IPS-20b (cell line): ENCODE results near the gene LDAH.
A peak's percentile ranks its signal among the peaks of the same experiment; 100 is the strongest.

ENCODE experiments used
- H3K27ac ChIP-seq: one replicate; pipeline ENCODE4 v1.5.1; 2013; ENCODE audit warnings: low read length
- H3K27me3 ChIP-seq: 2 replicates; pipeline ENCODE4 v1.6.1; 2013; ENCODE audit warnings: mild to moderate bottlenecking, low read length, inconsistent platforms; ENCODE audit not compliant: insufficient read depth
- H3K36me3 ChIP-seq: 2 replicates; pipeline ENCODE4 v1.6.1; 2013; ENCODE audit warnings: low read depth, mild to moderate bottlenecking, inconsistent platforms, low read length, moderate library complexity; ENCODE audit not compliant: insufficient read depth
- H3K4me1 ChIP-seq: 2 replicates; pipeline ENCODE4 v1.6.1; 2013; ENCODE audit warnings: mild to moderate bottlenecking, control low read depth, inconsistent platforms, low read length, moderate library complexity; ENCODE audit not compliant: insufficient read depth
- H3K4me3 ChIP-seq: 2 replicates; pipeline ENCODE4 v1.5.1; 2013; ENCODE audit warnings: mild to moderate bottlenecking, low read length, inconsistent platforms
- H3K9ac ChIP-seq: 2 replicates; pipeline ENCODE4 v1.6.1; 2013; ENCODE audit warnings: low read depth, mild to moderate bottlenecking, inconsistent platforms, low read length, moderate library complexity
- H3K9me3 ChIP-seq: 2 replicates; pipeline ENCODE4 v1.6.1; 2013; ENCODE audit warnings: mild to moderate bottlenecking, low read depth, low read length, inconsistent platforms; ENCODE audit not compliant: insufficient read depth

Gene LDAH

DNA sequence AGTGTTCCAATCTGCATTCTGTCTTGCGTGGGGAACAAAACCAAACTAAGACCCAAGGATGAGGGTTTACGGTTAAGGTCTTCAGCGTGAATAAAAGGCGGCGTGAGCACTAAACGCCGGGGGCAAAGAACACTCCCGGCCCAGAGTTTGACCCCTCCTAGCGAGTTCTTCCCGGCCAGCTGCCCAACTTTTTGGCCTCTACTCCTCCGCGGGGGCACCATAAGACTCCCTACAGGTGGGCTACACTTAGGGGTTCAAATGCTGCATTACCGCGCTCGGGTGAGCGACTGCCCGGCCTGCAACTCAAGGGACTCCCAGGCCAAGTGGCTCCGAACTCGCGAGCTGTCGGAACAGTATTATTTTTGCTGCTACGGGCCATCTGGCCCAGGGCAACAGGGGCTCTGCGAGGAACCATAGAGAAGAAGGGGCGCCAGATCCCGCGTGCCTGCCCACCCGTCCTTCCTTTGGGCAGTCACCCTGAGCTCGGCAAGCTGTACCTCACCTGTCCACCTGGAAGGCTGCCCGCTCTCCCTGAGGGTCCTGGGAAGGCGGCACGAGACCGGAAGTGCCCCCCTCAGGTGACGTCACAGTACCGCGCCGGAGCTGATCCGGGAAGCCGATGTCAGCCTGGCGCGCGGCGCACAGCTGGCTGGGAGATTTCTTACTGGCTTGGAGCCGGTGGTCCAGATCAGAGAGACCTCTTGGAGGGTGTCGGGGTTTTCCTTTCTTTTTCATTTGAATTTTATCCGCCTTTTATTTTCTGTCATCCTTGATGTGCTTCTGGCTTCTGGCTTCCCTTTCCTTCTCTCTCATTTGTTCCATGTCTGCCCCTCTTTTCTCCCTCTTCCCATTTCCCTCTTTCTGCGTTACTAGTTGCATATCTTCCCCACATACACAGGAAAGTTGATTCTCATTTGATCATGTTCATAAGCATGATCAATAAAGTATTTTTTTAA, at the start of gene LDAH:
Gene LDAH, minus strand, starts transcription at position 567 of the 956 bp plus-strand sequence. CDS start 21,638 bp downstream, outside the sequence.
- Histone ChIP-seq H3K4me3 (peak within 1 kb of the TSS; percentile 87), H3K9me3 (no peaks in the 10 kb centered on the region), H3K27me3 (peaks cover 4% of the 10 kb centered on the region; the same call in 1 of the 2 replicates), H3K4me1 (no peaks in the 10 kb centered on the region), H3K36me3 (no peaks in the 10 kb centered on the region), H3K9ac (peak within 1 kb of the TSS; percentile 87), H3K27ac (peak within 1 kb of the TSS; percentile 12)

DNA sequence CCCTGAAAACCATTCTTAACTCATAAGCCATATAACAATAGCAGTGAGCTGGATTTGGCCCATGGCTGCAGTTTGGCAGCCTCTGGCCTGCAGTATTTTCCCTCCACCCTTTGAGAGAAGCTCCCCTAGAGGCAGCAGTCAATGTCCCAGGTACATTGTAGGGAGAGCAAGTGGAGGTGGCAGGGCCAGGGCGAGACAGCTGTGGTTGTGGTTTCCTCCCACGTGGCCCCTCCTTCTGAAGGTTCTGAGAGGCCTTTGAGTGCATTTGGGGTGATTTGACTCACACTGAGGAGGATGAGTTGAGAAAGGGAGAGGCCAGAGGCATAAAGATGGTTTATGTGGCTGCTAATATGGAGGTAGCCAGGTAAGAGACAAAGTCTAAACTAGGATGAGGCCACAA, 45.5 kb upstream of the LDAH start:
- Histone ChIP-seq H3K9me3 (no peaks in the 10 kb centered on the region; the same call in none of the 2 replicates), H3K27me3 (no peaks in the 10 kb centered on the region), H3K36me3 (no peaks in the 10 kb centered on the region), H3K9ac (no peak overlapping the region), H3K4me3 (no peak overlapping the region), H3K4me1 (no peaks in the 10 kb centered on the region), H3K27ac (no peak overlapping the region)

DNA sequence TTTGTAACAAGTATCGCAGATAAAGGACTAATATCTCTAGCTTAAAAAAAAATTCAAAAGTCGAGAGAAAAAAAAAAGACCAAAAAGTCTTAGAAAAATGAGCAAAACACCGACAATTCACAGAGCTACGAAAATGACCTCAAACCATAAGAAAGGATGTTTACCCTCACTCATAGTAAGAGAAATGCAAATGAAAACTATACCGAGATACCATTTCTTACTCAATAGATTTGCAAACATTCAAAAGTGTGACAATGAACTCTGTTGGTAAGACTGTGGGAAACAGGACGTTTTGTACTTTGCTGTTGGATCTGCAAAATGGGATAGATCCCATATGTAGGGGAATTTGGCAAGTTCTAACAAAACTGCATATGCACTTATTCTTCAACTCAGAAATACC, 39.9 kb upstream of the LDAH start:
- Histone ChIP-seq H3K9ac (no peak overlapping the region), H3K4me1 (no peaks in the 10 kb centered on the region), H3K36me3 (no peaks in the 10 kb centered on the region), H3K9me3 (no peaks in the 10 kb centered on the region), H3K4me3 (no peak overlapping the region), H3K27me3 (0 out of 2 replicates have a peak, but pooled peaks cover 1% of the 10 kb centered on the region), H3K27ac (no peak overlapping the region)

DNA sequence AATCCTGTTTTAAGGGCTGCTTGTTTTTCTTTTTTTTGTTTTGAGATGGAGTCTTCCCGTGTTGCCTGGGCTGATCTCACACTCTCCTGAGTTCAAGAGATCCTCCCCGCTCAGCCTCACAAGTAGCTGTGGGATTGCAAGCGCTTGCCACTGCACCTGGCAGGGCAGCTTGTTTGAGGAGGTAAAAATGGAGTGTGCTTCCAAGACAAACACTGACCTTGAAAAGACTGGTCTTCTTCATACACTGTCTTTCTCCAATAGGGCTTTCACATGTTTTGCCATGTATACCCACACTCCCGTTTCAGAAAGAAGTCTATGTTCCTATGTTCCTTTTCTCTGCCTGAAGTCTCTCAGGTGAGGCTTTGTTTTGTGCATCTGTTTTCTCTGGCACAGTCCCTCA, 32.6 kb upstream of the LDAH start:
- no peak overlapping the region for H3K9ac ChIP-seq
- H3K4me1 ChIP-seq: no peaks in the 10 kb centered on the region
- no peak overlapping the region for H3K4me3 ChIP-seq
- no peaks in the 10 kb centered on the region for H3K9me3 ChIP-seq
- no peaks in the 10 kb centered on the region for H3K36me3 ChIP-seq
- H3K27me3 ChIP-seq: peaks cover 3% of the 10 kb centered on the region; the same call in 1 of the 2 replicates
- no peak overlapping the region for H3K27ac ChIP-seq

DNA sequence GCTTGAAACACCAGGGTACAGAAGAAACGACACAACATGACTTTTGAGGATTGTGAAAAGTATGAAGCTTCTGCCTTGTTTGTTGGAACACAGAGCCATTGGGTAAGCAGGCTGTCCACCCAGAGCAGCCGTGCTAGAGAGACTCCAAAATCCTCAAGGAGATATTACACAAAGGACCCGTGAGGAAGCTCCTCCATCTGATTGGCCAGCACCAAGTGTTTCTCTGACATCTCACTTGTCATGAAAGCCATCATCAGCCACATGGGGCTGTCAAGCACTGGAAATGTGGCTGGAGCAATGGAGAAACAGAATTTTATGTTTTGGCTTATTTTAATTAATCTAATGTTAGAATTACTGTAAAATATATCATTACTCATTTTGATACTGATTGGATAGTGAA, 29.8 kb upstream of the LDAH start:
- Histone ChIP-seq H3K9ac (no peak overlapping the region), H3K4me1 (no peaks in the 10 kb centered on the region), H3K9me3 (no peaks in the 10 kb centered on the region), H3K4me3 (no peak overlapping the region), H3K27ac (no peak overlapping the region), H3K27me3 (no peaks in the 10 kb centered on the region; the same call in 1 of the 2 replicates), H3K36me3 (no peaks in the 10 kb centered on the region)

DNA sequence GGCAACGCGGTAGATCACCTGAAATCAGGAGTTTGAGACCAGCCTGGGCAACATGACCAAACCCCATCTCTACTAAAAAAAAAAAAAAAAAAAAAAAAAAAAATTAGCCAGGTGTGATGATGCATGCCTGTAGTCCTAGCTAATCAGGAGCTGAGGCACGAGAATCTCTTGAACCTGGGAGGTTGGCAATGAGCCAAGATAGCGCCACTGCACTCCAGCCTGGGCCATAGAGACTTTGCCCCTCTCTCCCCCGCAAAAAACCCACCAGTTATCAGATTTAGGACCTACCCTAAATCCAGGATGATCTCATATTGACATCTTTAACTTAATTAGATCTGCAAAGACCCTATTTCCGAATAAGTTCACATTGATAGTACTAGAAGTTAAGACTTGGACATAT, 29.2 kb upstream of the LDAH start:
- Histone ChIP-seq H3K4me3 (no peak overlapping the region), H3K27me3 (no peaks in the 10 kb centered on the region; the same call in 1 of the 2 replicates), H3K4me1 (no peaks in the 10 kb centered on the region), H3K9me3 (no peaks in the 10 kb centered on the region), H3K36me3 (no peaks in the 10 kb centered on the region), H3K9ac (no peak overlapping the region), H3K27ac (no peak overlapping the region)

DNA sequence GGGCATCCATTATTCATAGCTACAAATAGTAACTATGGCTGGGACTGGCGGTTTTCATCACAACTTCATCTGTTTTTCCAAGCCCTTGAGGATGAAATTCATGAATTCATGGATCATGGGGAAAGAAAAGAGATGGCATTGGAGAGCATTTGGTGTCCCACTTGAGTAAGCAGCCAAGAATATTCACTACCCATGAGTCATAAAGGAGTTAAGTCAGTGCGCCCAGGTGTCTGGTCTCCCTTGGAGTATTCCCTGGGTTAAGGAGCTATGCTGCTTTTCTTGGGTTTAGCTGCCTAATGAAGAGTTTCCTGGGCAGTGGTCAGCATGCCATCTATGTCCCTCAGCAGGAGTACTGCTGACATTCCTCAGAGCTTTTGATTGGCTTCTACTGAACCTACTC, 21.3 kb upstream of the LDAH start:
- no peaks in the 10 kb centered on the region for H3K4me1 ChIP-seq
- no peak overlapping the region for H3K27ac ChIP-seq
- no peak overlapping the region for H3K9ac ChIP-seq
- H3K27me3 ChIP-seq: no peaks in the 10 kb centered on the region
- H3K36me3 ChIP-seq: no peaks in the 10 kb centered on the region
- H3K4me3 ChIP-seq: no peak overlapping the region
- no peaks in the 10 kb centered on the region for H3K9me3 ChIP-seq

DNA sequence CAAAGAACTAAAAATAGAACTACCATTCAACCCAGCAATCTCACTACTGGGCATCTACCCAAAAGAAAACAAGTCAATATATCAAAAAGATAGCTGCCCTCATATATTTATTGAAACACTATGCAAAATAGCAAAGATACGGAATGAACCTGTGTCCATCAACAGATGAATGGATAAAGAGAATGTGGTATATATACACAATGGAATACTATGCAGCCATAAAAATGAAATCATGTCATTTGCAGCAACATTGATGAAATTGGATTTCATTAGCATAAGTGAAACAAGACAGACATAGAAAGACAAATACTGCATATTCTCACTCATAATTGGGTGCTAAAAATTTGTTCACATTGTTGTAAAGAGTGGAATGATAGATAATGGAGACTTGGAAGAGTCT, 16.2 kb upstream of the LDAH start:
- Histone ChIP-seq H3K27ac (no peak overlapping the region), H3K4me3 (no peak overlapping the region), H3K9me3 (peaks cover 4% of the 10 kb centered on the region; the same call in 1 of the 2 replicates), H3K27me3 (no peaks in the 10 kb centered on the region), H3K4me1 (no peaks in the 10 kb centered on the region), H3K9ac (no peak overlapping the region), H3K36me3 (no peaks in the 10 kb centered on the region)

DNA sequence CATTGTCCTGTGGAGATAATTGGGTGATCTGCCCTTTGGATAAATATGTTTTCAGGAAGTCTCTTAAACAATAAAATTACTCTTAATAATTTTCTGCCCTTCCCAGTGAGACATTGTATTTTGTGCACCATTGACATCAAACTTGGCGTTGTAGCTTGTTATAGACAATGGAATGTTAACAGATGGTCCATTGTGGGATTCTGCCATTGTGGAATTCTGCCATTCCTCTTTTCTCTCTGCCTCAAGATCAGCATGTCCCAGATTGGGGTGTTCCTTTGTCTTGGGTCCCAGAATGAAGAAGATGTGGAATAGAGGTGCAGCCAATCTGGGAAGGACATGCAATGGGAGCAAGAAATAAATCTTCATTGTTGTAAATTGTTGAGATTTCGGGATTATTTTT, 15.1 kb upstream of the LDAH start:
- H3K9ac ChIP-seq: no peak overlapping the region
- H3K9me3 ChIP-seq: peaks cover 4% of the 10 kb centered on the region; the same call in 1 of the 2 replicates
- H3K27ac ChIP-seq: no peak overlapping the region
- no peaks in the 10 kb centered on the region for H3K36me3 ChIP-seq
- H3K4me3 ChIP-seq: no peak overlapping the region
- no peaks in the 10 kb centered on the region for H3K4me1 ChIP-seq
- no peaks in the 10 kb centered on the region for H3K27me3 ChIP-seq

DNA sequence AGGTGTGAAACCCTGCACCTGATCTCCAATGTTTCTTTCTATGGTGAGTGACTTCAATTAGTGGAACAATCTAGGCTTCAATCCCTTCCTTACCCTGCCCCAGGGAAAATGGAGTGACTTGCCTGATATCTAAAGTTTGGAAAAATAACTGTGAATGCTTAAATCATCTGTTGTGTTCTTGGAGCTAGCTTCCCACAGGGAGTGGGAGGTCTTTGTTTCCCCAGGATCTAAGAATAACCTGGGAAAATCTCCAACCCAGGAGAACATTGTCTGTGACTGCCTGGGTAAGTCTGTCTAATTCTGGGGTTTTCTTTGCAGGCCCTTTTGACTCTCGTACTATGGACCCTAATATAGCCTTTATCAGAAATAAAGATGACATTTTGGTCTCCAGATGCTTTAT, 13.6 kb upstream of the LDAH start:
- no peak overlapping the region for H3K9ac ChIP-seq
- no peak overlapping the region for H3K4me3 ChIP-seq
- H3K27ac ChIP-seq: no peak overlapping the region
- no peaks in the 10 kb centered on the region for H3K27me3 ChIP-seq
- no peaks in the 10 kb centered on the region for H3K36me3 ChIP-seq
- H3K9me3 ChIP-seq: peaks cover 4% of the 10 kb centered on the region; the same call in 1 of the 2 replicates
- H3K4me1 ChIP-seq: no peaks in the 10 kb centered on the region

DNA sequence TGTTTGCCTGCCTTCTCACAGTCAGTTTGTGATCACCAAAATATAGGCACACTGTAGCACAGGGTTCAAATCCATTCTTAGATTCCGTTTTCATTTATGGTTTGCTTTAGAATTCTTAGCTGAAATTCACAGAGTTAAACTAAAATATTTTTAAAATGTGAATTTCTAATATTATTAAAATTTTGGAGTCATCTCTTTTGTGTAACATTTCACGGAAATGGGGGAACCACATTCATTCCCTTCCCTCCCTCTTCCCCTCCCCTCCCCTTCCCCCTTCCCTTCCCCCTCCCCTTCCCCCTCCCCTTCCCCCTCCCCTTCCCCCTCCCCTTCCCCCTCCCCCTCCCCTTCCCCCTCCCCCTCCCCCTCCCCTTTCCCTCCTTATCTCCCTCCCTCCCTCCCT, 11.4 kb upstream of the LDAH start:
- H3K4me1 ChIP-seq: no peaks in the 10 kb centered on the region
- no peak overlapping the region for H3K27ac ChIP-seq
- no peak overlapping the region for H3K9ac ChIP-seq
- no peaks in the 10 kb centered on the region for H3K27me3 ChIP-seq
- H3K4me3 ChIP-seq: no peak overlapping the region
- peaks cover 4% of the 10 kb centered on the region; the same call in 1 of the 2 replicates for H3K9me3 ChIP-seq
- H3K36me3 ChIP-seq: no peaks in the 10 kb centered on the region

DNA sequence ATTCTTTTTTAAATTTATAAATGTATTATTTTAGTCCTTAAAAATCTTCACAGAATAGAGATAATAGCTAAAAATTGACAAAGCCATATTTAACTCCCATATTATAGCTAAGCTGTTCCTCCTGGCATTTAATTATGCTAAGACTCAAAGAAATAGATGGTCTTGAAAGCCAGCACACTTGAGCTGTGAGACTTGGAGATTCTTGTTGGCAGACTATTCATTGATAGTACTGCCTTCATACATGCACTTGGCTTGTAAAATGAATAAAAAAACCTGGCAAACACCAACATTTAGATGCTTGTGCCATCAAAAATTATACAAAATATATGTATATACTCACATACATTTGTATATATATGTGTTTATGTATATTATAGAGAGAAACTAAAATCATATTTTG, 9.7 kb upstream of the LDAH start:
- H3K9ac ChIP-seq: no peak overlapping the region
- H3K9me3 ChIP-seq: no peaks in the 10 kb centered on the region
- H3K36me3 ChIP-seq: no peaks in the 10 kb centered on the region
- H3K4me3 ChIP-seq: no peak overlapping the region
- H3K27ac ChIP-seq: no peak overlapping the region
- H3K27me3 ChIP-seq: no peaks in the 10 kb centered on the region
- no peaks in the 10 kb centered on the region for H3K4me1 ChIP-seq
